H1 (cell line): ENCODE results near the gene AAGAB. TPM values are rescaled to one million over a fixed set of nuclear protein-coding genes. Genes with fewer than 3 reads are reported as not detected.

Source experiments
- ATF3 ChIP-seq: IDR thresholded peaks from 2 replicates; pipeline ENCODE4 v1.6.1; 2011; ENCODE audit warnings: low read depth, mild to moderate bottlenecking, low read length; ENCODE audit not compliant: insufficient read depth
- CTCF ChIP-seq, 3 experiments: IDR thresholded peaks; 1 replicate in 2 of 3; 2 replicates in 1 of 3; pipeline versions ENCODE4 v1.5.1 to v1.6.1; 2011; ENCODE audit warnings: low read length in 3 of 3, mild to moderate bottlenecking in 3 of 3, inconsistent platforms in 2 of 3, low read depth in 1 of 3, moderate library complexity in 1 of 3; ENCODE audit not compliant: insufficient read depth in 1 of 3; ENCODE audit errors: control extremely low read depth in 1 of 3
- FOSL1 ChIP-seq: IDR thresholded peaks from 2 replicates; pipeline ENCODE4 v1.6.1; 2011; ENCODE audit warnings: mild to moderate bottlenecking, low read depth, low read length, moderate library complexity; ENCODE audit not compliant: insufficient read depth
- SIX5 ChIP-seq: IDR thresholded peaks from 2 replicates; pipeline ENCODE4 v1.6.1; 2011; ENCODE audit warnings: mild to moderate bottlenecking, low read depth, low read length
- SUZ12 ChIP-seq: fragments of 200-600 bp; sonication (generic); IDR thresholded peaks from 2 replicates; pipeline ENCODE4 v1.6.1; 2012; ENCODE audit warnings: mild to moderate bottlenecking, inconsistent platforms, low read length, moderate library complexity, mixed read lengths
- polyA plus RNA-seq, 7 experiments: library from polyadenylated mRNA; depleted of rRNA in 3 of 7; stranded (reverse) in 5 of 7; unstranded in 2 of 7; fragments of >200 nt in 5 of 7; fragments of 200-250 nt in 2 of 7; gene quantifications; 1 replicate in 5 of 7; 2 replicates in 1 of 7; 4 replicates in 1 of 7; pipeline versions ENCODE4 v1.2.1 to v1.2.3, GENCODE V29; 2011 to 2013; ENCODE audit warnings: missing spikeins in 2 of 7, mixed read lengths in 2 of 7
- total RNA-seq: library from RNA; stranded (reverse); fragmentation: NEBNext Ultra II Directional; extraction: Animal tissue kit (Norgen Biotek cat#: 25700); gene quantifications from 2 replicates; pipeline ENCODE4 v1.2.1, GENCODE V29; 2021

AAGAB gene
- total and polyA plus RNA-seq, 2 of the 8 experiments (the other 6 are each of a cell fraction or from before 2014, with no cell fraction given): 20.1 to 45.9 TPM

GRCh38 chr15:67165254-67166253 is 88.9 kb downstream of the AAGAB start (continued):
- TF ChIP-seq ATF3 (no peak), CTCF (IDR thresholded peaks at IDR 0.05; ENCODE audit: control extremely low read depth in 1 of 3, insufficient read depth in 1 of 3, low read depth in 1 of 3, low read length in 3 of 3) (no peak), FOSL1 (no peak), SIX5 (no peak), SUZ12 (no peak)
